BLaER1 treated with 17β-estradiol and CSF1 and Interleukin-3, amounts not matched to agents 10 nM and 100 nM (cell line): ENCODE measurements around the gene PCNX3.

Experiments used
- H3K27ac ChIP-seq, 11 experiments: shearing (Covaris generic); formaldehyde crosslinking; 2 replicates each; pipeline ENCODE4 v1.8.1; 2022
- H3K27me3 ChIP-seq, 11 experiments: shearing (Covaris generic); formaldehyde crosslinking; 2 replicates each; pipeline ENCODE4 v1.8.1; 2022
- H3K36me3 ChIP-seq, 11 experiments: shearing (Covaris generic); formaldehyde crosslinking; 2 replicates each; pipeline ENCODE4 v1.8.1; 2022
- H3K4me1 ChIP-seq, 10 experiments: shearing (Covaris generic); formaldehyde crosslinking; 2 replicates each; pipeline ENCODE4 v1.8.1; 2022
- H3K4me2 ChIP-seq, 11 experiments: shearing (Covaris generic); formaldehyde crosslinking; 2 replicates each; pipeline ENCODE4 v1.8.1; 2022
- H3K4me3 ChIP-seq, 10 experiments: shearing (Covaris generic); formaldehyde crosslinking; 2 replicates each; pipeline ENCODE4 v1.8.1; 2022
- H3K9ac ChIP-seq, 11 experiments: shearing (Covaris generic); formaldehyde crosslinking; 2 replicates each; pipeline ENCODE4 v1.8.1; 2022
- H3K9me3 ChIP-seq, 11 experiments: shearing (Covaris generic); formaldehyde crosslinking; replicated peaks in 1 of 11; 2 replicates each; pipeline ENCODE4 v1.8.1; 2022
- H4K20me1 ChIP-seq, 11 experiments: shearing (Covaris generic); formaldehyde crosslinking; 2 replicates each; pipeline ENCODE4 v1.8.1; 2022
- Cebpa-rat ChIP-seq, 11 experiments: shearing (Covaris generic); IDR thresholded peaks; 2 replicates each; pipeline ENCODE4 v1.8.1; 2022

PCNX3 gene

GRCh38 chr11:65611028-65611757 lies 4.4 kb upstream of the PCNX3 start:
- peaks cover 39 to 67% (median 59%) of the 10 kb centered on the region in 11 experiments for H3K36me3 ChIP-seq
- H3K9me3 ChIP-seq, result no peaks in the 10 kb centered on the region
- peak overlapping the region; percentile 63 to 93 (median 88) for H3K27ac ChIP-seq
- no peak for TF ChIP-seq Cebpa-rat (IDR thresholded peaks at IDR 0.05)
- H3K27me3 ChIP-seq, result no peaks in the 10 kb centered on the region
- H3K4me1 ChIP-seq, result peaks cover 38 to 63% (median 45%) of the 10 kb centered on the region in 10 experiments
- H3K4me3 ChIP-seq, result peak overlapping the region; percentile 81 to 98 (median 95)
- H3K4me2 ChIP-seq, result peak overlapping the region; percentile 97 to 100 (median 100)
- H3K9ac ChIP-seq, result peak overlapping the region; percentile 89 to 95 (median 92)
- H4K20me1 ChIP-seq, result peaks cover 54 to 80% (median 75%) of the 10 kb centered on the region in 11 experiments

DNA sequence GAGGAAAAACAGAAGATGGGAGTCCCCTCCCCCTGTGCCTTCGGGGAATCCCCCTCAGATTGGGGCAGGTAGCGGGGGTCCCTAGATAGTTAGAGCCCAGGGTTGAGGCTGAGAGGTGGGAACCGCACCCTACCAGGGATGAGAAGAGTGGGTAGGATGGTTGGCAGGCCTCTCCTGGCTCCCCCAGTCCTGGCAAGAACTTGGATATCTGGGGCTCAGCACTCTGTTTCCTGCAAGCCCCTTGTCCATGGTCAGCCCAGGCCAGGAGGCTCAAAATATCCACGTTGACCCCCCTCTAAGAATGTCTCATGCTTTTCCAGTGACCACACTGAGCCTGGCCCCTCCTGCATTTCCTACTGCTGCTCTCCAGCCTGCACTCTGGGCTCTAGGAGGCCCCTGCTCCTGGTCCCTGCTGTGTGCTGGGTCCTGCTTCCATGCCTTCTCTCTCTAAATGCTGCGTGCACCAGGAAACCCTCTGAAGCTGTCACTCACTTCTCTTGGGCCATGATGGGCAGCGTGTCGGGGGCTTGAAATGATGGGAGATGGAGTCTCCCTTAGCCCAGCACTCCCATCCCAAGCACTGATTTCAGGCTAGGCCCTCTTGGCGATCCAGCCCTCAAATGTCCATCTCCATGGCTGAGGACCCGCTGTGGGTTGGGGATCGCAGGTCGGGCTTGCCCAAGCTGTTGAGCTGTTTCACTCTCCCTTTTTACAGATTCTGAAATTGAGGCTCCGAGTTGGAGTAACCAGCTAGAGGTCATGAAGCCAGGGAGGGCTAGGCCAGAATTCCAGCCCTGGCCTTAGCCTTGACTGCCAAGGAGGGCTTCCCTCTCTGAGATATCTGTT lies 3.6 kb upstream of the PCNX3 start:
- no peaks in the 10 kb centered on the region for H3K27me3 ChIP-seq
- peak overlapping the region; percentile 97 to 100 (median 100) for H3K4me2 ChIP-seq
- TF ChIP-seq Cebpa-rat (IDR thresholded peaks at IDR 0.05), result no peak
- H3K4me3 ChIP-seq, result peak overlapping the region; percentile 81 to 98 (median 95)
- peak overlapping the region; percentile 89 to 95 (median 92) for H3K9ac ChIP-seq
- peak overlapping the region; percentile 77 to 93 (median 88); a peak in 21 of 22 replicates for H3K27ac ChIP-seq
- peaks cover 32 to 61% (median 54%) of the 10 kb centered on the region in 11 experiments for H3K36me3 ChIP-seq
- peaks cover 46 to 64% (median 52%) of the 10 kb centered on the region in 10 experiments for H3K4me1 ChIP-seq
- peaks cover 56 to 80% (median 75%) of the 10 kb centered on the region in 11 experiments; a peak in 21 of 22 replicates for H4K20me1 ChIP-seq
- H3K9me3 ChIP-seq, result no peaks in the 10 kb centered on the region

DNA sequence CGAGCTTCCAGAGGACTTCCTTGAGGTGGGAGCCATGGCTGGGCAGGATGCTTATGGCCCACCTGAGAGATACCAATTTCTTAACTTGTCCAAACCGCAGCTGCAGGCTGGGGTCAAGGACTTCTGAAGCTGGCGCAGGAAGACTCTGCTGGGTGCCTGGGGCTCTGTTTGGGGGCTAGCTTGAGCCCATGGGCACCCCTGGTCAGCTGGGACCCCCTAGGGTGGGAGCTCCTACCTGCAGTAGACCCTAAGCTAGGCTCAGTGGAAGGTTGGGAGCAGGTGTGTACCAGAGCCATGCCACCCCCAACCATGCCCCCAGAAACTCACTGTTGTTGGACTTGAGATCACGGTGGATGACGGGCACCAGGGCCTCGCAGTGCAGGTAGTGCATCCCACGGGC lies 2.9 kb upstream of the PCNX3 start:
- peak overlapping the region; percentile 81 to 98 (median 95) for H3K4me3 ChIP-seq
- H3K9ac ChIP-seq, result peak overlapping the region; percentile 89 to 95 (median 92)
- peak overlapping the region; percentile 77 to 93 (median 88); a peak in 17 of 22 replicates for H3K27ac ChIP-seq

GRCh38 chr11:65613091-65613928 lies 2.3 kb upstream of the PCNX3 start:
- Histone ChIP-seq H3K27ac (peak overlapping the region; percentile 77 to 93 (median 88)), H3K27me3 (no peaks in the 10 kb centered on the region), H4K20me1 (peaks cover 49 to 80% (median 75%) of the 10 kb centered on the region in 11 experiments; a peak in 21 of 22 replicates), H3K4me1 (peaks cover 58 to 67% (median 65%) of the 10 kb centered on the region in 10 experiments), H3K9me3 (no peaks in the 10 kb centered on the region), H3K4me3 (peak overlapping the region; percentile 81 to 98 (median 95)), H3K9ac (peak overlapping the region; percentile 89 to 95 (median 92)), H3K4me2 (peak overlapping the region; percentile 97 to 100 (median 100)), H3K36me3 (peaks cover 32 to 61% (median 54%) of the 10 kb centered on the region in 11 experiments)
- no peak for TF ChIP-seq Cebpa-rat (IDR thresholded peaks at IDR 0.05)

More for the DNA sequence above, 2.9 kb upstream of the PCNX3 start:
- Histone ChIP-seq H3K4me2 (peak overlapping the region; percentile 97 to 100 (median 100)), H3K4me1 (peaks cover 53 to 65% (median 59%) of the 10 kb centered on the region in 10 experiments), H3K27me3 (no peaks in the 10 kb centered on the region), H3K36me3 (peaks cover 32 to 61% (median 54%) of the 10 kb centered on the region in 11 experiments), H4K20me1 (peaks cover 55 to 80% (median 75%) of the 10 kb centered on the region in 11 experiments; a peak in 21 of 22 replicates), H3K9me3 (no peaks in the 10 kb centered on the region)
- TF ChIP-seq Cebpa-rat (IDR thresholded peaks at IDR 0.05), result no peak

- H3K9ac ChIP-seq, result peak overlapping the region; percentile 76 to 93 (median 89)
- H3K36me3 ChIP-seq, result peaks cover 40 to 61% (median 55%) of the 10 kb centered on the region in 11 experiments
- peak overlapping the region; percentile 78 to 98 (median 91) for H3K4me3 ChIP-seq
- peaks cover 24 to 80% (median 72%) of the 10 kb centered on the region in 11 experiments; a peak in 21 of 22 replicates for H4K20me1 ChIP-seq
- H3K9me3 ChIP-seq, result no peaks in the 10 kb centered on the region
- peak overlapping the region; percentile 64 to 90 (median 83); a peak in 21 of 22 replicates for H3K27ac ChIP-seq
- H3K4me2 ChIP-seq, result peak overlapping the region; percentile 91 to 100 (median 98)
- peaks cover 44 to 58% (median 52%) of the 10 kb centered on the region in 10 experiments for H3K4me1 ChIP-seq
- TF ChIP-seq Cebpa-rat (IDR thresholded peaks at IDR 0.05), result no peak
- H3K27me3 ChIP-seq, result no peaks in the 10 kb centered on the region
Observed at GRCh38 chr11:65615950-65616574, 486 bp downstream of the PCNX3 start.

DNA sequence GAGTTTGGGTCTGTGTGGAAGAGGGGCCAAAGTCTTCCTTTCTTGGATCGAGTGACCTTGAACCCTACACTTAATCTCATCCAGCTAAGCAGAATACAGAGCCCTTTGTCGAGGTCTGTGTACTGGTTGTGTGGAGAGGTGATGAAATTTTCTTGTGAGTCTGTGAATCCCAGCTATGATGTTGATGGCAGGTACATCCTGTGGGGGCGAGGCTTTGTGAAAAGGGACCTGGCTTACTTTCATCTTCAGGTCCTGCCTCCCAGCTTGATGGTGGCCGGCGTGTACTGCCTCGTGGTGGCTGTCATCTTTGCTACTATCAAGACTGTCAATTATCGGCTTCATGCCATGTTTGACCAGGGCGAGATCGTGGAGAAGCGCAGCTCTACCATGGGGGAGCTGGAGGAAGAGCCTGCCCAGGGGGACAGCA lies 1.0 kb downstream of the PCNX3 start:
- Histone ChIP-seq H3K9me3 (no peaks in the 10 kb centered on the region), H3K9ac (peak overlapping the region; percentile 76 to 93 (median 89)), H3K27ac (peak overlapping the region; percentile 64 to 90 (median 83); a peak in 21 of 22 replicates), H3K4me3 (peak overlapping the region; percentile 78 to 98 (median 91)), H3K36me3 (peaks cover 45 to 64% (median 58%) of the 10 kb centered on the region in 11 experiments), H4K20me1 (peaks cover 24 to 80% (median 72%) of the 10 kb centered on the region in 11 experiments; a peak in 21 of 22 replicates), H3K27me3 (no peaks in the 10 kb centered on the region), H3K4me1 (peaks cover 41 to 53% (median 47%) of the 10 kb centered on the region in 10 experiments), H3K4me2 (peak overlapping the region; percentile 91 to 100 (median 98))
- no peak for TF ChIP-seq Cebpa-rat (IDR thresholded peaks at IDR 0.05)

GRCh38 chr11:65617136-65617850 lies 1.7 kb downstream of the PCNX3 start:
- peak overlapping the region; percentile 76 to 93 (median 89) for H3K9ac ChIP-seq
- H3K27me3 ChIP-seq, result no peaks in the 10 kb centered on the region
- no peaks in the 10 kb centered on the region for H3K9me3 ChIP-seq
- H3K4me3 ChIP-seq, result peak overlapping the region; percentile 78 to 98 (median 91)
- peaks cover 34 to 46% (median 40%) of the 10 kb centered on the region in 10 experiments for H3K4me1 ChIP-seq
- peak overlapping the region in 9 of 11 experiments; percentile 72 to 90 (median 84); a peak in 11 of 22 replicates for H3K27ac ChIP-seq
- peaks cover 17 to 80% (median 72%) of the 10 kb centered on the region in 11 experiments; a peak in 21 of 22 replicates for H4K20me1 ChIP-seq
- H3K4me2 ChIP-seq, result peak overlapping the region; percentile 91 to 100 (median 98)
- H3K36me3 ChIP-seq, result peaks cover 52 to 65% (median 62%) of the 10 kb centered on the region in 11 experiments
- TF ChIP-seq Cebpa-rat (IDR thresholded peaks at IDR 0.05), result no peak
